Left hindlimb (tissue), 1 donor: ENCODE results near the gene KIF2A.

Experiments
- DNase-seq: peaks from one replicate; pipeline ENCODE4 v3.0.0-alpha.2; 2018

KIF2A gene

DNA sequence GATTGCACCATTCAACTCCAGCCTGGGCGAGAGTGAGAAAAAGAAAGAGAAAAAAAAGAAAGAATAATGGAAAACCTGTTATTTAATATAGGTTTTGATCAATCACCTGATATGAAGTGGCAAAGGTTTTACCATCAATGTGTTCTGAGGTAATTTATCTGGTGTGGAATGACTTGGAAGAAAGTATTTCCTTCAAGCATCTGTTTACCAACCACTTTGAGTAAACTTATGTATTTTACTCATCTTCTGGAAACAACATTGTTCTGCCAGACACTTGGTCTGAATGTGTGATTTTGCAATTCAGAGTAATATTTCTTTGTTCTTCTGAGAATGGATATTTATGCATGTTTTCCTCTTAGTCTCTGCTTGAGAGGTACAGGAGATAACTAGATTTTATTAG lies 24.3 kb downstream of the KIF2A start:
- DNase-seq = no peak

DNA sequence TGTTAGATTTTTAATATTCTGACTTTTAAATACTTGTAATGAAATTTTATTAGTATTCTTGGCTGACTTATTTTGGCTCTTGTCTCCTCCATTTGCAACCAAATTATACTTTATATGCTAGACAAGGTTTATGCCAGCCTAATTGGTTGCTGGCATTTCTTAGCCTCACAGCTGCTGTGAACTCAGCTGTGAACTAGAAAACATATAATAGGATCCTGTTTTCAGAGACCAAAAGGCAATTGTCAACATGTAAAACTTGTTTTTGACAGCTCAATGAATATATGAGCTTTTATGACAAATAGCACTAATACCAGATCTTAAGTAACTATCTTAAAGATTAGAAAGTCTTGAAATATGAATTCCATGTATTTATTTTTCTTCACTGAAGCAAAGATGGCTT lies 25.9 kb downstream of the KIF2A start:
- DNase-seq = no peak

DNA sequence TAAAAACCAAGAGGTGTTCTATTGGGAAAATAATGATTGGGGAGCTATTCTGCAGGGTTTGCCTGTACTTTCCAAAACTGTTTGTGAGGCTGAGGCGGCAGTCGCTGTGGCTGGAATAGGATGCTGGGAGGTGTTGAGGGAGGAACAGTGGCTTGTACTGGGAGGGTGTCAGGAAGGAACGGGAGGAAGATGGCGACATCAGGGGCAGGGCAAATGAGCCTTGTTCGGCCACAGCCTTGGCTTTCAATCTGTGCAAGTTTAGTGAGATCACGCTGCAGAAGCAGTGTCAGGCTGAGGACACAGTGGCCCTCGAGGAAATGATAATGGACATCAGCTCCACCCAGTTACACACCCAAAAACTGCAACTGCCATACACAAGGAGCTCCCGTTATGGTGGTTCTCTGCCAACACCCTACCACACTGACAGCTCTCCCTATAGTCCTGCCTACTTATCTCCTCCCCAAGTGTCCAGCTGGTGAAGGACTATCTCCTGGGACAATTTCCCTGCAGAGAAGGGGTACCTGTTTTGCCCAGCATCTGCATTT lies 27.3 kb downstream of the KIF2A start:
- no peak for DNase-seq

DNA sequence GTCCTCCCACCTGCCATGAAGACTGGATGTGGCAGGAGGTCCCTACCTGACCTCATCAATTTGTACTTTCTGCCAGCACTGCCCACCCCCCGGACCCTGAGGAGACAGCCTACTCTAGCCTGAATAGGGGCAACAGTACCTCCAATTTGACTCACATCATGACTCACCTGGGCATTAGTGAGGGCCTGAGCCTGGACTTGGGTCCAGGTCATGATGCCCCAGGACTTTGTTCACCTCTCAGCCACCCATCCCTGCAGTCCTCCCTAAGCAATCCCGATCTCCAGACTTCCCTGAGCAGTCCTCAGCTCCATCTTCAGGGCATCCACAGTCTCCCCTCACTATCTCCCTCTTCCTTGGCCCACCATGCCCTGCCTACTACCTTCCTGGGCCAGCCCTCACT lies 28.1 kb downstream of the KIF2A start:
- no peak for DNase-seq

DNA sequence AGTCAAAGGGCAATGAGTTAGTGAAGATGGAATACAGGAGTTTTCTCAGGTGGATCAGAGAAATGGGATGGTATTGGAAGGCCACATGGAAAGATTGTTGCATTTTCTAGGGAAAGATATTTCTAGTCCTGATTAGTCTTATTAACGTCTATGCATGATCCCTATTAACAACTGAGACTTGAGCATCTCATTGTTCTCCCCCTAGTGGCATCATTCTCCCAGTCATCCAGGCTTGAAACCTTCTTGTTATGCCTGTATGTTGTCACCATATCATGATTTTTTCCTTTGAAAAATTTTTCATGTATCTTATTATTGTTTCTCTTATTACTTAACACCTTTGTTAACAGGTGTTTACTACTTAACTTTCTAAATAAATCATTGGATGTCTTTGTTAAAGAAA lies 34.4 kb downstream of the KIF2A start:
- DNase-seq = no peak

DNA sequence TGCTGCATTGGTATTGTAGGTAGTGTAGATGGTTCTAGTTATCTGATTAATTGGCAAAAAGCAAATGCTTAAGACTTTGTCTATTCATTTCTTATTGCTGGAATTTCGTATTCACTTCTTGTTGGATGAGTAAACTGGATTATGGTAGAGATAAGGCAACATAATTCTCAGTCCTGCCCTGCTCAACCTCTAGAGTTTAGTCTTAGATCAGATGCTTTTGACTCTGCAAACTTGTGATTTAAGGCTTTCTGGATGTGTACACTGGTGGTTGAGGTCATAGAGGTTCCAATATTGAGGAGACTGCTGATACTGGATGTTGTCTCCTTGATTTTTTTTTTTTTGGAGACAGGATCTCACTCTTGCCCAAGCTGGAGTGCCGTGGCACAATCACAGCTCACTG lies 35.0 kb downstream of the KIF2A start:
- no peak for DNase-seq

DNA sequence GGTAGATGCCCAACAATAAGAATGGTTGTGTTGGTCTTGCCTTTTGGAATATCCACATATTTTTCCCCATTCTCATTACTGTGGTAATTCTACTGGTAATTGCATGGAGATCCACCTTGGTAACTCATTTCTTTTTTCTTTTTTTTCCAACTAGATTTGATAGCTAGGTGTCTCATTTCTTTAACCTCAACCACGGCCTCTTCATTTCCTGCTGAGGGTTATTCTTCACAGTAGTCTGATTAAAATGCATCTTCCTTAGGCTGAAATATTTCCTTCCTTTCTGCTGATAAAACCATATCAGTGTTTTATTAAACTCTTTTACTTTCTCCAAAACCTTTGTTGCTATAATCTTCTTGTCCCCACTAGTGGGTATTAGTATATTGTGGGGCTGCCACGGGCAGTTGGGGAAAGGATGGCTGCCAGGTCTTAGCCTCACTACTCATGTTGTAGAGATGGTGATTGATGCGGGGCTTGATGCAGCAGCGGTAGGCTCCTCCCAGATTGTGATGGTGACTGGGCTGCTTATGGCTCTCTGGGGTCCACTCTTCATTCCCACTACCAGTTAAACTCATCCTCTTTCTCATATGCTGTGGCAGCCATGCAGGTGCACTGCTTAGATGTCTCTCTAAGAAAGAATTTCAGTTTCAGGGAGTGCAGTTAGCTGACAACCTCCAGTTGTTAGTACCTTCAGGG lies 35.9 kb downstream of the KIF2A start:
- DNase-seq = no peak

DNA sequence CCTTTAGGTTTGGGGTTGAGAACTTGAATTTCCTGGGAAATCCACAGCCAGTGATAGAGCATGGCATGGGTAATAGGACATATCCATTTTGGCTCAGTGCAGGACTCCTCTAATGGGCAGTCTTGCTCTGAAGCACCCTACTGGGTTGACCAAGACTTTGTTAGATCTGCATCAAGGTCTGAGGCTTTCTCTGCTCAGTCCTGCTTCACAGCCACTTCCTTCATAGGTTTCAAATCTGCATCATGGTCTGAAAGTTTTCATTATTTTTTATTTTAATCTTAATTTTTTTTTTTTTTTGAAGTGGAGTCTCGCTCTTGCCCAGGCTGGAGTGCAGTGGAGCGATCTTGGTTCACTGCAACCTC lies 36.5 kb downstream of the KIF2A start:
- no peak for DNase-seq

DNA sequence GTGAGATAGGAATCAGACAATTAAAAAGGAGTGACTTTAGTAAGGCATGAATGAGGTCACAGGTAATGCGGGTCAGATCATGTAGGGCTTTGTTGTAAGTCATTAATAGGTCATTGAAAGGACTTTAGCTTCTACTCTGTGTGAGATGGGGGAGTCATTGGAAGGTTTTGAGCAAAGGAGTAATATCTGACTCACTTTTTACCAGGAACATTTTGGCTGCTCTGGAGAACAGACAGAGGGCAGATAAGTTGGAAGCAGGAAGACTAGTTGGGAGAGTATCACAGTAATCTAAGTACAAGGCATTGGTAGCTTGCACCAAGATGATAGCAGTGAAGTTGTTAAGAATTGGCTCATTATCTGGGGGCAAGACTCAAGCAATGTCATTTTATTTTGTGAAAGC lies 37.4 kb downstream of the KIF2A start:
- DNase-seq = no peak

DNA sequence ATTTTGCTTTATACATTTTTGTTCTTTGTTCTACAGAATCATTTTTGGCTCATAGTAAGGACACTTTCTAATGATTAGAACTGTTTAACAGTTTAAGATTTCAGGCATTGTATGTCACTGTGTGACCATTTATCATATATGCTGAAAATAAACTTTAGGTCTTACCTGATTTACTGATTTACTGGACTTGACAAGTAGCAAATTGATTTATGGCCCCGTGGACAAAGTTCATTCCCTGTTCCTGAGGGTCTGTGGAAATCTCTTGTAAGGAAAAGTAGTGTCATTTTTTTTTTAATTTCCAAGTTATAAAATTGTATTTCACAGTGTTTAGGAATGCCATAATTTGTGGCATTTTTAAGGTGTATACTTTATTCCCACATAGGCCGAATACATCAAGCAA lies 40.7 kb downstream of the KIF2A start:
- no peak for DNase-seq

DNA sequence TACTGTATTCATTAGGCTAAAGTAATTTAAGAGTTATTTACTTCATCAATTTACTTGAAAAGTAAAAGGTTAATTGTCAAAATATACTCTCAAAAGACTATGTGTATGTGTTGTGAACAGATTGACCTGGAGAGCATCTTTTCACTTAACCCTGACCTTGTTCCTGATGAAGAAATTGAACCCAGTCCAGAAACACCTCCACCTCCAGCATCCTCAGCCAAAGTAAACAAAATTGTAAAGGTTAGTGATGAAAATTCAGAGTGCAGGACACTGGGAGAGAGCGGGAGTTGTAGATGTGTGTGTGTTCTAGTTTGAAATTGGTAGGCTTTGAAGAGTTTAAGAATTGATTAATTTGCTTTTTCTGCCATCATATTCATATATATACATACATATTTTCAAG lies 41.9 kb downstream of the KIF2A start:
- no peak for DNase-seq

DNA sequence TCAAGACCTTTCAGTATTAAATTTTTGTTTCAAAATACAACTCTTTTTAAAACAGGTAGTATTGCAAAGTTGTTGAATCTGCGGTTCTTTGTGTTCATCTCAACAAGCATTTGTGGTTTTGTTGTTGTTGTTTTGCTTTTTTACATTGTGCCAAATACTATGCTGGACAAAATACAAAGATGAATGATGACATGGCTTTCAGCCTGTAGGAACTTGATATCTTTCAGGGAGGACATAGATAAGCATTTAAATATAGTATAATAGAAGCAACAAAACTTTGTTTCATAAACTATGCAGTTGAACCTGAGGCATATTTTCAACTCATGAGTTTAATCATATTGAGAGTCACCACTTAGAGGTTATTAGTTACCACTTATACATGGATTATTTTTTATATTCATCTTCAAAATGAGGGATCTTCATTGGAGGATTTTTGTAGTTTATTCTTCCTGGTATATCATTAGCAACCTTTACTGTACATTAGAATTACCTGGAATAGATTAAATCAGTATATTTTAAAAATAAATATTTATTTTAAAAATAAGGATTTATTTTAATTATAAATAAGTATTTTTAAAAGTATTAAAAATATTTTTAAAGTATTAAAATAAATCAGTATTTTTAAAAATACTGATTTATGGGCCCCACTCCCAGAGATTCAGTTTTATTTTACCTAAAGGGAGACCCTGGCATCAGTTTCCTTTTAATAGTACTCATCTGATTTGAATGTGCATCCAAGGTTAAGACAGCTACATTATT lies 42.9 kb downstream of the KIF2A start:
- no peak for DNase-seq

DNA sequence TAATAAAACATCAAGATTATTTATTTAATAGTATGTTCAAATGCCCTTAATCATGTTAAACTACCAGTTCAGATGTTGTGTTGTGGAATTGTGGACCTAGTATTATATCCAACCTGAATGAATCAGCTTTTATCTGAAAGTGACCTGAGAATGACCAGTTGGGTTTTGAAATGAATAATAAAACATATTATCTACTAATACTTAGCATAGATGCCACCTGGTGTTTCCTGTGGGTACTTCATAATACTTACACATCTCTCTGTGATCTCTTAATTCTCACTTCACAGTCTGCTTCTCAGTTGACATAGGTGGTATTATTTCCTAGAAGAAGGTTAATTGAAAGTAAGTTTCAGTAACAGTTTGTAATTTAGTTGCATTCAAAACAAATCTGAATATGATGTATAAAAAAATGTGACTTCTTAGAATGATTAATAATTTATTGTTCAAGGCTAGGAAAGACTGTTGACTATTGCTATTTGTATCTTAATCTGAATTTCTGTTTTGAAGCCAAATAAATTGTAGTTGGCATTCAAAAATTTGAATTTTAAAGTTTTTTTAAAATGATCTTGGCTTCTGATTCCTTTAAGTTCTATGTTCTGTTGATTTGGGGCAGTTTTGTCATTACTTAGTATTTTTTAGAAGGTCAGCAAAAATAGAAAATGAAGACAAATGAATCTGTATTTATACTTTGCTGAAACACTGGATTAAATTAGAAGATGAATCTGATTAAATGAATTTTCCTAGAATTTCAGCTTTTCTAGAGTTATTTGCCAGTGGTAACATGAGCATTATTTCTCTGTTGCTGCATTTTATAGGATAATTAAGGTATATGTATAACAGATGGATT lies 48.2 kb downstream of the KIF2A start:
- DNase-seq = no peak

DNA sequence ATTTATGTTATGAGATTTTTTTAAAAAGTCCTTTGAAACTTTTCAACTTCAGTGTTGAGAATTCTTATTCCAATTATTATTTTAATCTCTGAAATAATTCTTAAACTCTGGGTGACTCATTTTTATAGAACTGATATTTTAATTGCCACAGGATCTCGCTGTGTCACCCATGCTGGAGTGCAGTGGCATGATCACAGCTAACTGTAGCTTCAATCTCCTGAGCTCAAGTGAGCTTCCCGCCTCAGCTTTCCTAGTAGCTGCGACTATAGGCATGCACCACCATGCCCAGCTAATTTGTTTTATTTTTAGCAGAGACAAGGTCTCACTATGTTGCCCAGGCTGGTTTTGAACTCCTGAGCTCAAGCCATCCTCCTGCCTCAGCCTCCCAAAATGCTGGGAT lies 56.7 kb downstream of the KIF2A start:
- DNase-seq = no peak

DNA sequence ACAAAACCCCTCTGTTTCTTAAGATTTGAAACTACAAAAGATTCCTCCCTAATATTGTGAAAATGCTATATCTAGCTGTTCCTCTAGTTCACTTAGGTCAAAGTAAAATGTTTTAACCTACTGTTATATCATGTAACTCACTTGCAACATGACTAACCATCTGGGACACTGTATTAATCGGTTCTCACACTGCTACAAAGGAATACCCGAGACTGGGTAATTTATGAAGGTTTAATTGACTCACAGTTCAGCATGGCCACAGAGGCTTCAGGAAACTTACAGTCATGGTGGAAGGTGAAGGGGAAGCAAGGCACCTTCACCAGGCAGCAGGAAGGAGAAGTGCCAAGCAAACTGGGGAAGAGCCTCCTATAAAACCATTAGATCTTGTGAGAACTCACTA lies 63.0 kb downstream of the KIF2A start:
- DNase-seq = no peak

DNA sequence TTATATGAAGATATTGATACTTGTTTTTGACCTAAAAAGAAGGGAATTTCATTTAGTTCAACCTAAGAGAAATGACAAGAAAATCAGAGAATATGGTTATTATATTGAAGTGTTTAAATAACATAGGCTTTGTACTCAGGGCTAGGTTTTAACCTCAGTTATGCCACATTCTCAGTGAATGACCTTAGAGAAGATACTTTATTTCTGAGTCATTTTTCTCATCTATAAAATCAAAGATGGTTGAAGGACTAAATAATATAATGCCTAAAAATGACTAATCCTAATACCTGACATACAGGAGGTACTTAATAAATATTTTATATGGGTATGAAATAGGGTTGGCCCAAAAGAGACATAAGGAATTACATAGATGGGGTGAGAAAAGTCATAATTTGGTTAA lies 65.4 kb downstream of the KIF2A start:
- DNase-seq = no peak

DNA sequence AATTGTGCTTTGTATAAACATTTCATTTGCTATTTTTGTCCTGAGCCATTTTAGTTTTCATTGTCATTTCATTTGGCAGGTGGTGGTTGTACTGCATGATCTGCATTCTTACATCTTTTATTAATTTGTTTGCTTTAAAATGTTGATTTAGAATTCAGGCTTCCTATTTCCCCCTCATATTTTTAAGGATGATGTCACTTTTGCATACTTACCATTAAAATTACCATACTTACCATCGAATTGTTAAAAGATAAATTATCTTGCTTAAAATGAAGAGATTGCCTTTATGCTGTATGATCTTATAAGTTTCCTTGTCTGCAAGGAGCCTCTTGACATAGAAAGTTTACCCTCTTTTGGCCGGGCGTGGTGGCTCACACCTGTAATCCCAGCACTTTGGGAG lies 66.6 kb downstream of the KIF2A start:
- DNase-seq = no peak

DNA sequence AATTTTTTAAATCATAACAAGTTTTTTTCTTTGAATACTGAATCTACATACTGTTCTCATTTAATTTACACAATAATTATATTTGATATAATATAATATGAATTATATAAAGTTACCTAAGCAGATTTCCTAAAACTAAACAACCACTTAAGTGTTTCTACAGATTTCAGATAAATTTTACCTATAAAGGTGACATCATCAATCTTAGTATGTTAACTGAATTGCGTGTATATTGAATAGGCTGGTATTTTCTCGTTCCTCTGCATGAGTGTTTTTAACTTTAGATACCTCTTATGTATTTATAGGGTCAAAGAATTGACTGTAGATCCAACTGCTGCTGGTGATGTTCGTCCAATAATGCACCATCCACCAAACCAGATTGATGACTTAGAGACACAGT lies 67.4 kb downstream of the KIF2A start:
- DNase-seq = no peak

DNA sequence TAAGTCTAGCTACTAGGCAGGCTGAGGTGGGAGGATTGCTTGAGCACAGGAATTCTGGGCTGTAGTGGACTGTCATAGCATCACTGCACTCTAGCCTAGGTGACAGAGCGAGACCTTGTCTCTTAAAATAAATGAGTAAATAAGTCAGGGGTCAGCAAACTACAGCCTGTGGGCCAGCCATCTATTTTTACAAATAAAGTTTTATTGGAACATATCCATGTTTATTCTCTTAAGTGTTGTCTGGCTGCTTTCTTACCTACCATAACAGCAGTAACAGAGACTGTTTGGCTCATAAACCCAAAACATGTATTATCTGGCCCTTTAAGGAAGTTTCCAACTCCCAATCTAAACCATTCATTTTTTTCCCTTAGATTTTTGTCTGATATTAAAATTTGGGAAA lies 68.1 kb downstream of the KIF2A start:
- DNase-seq = no peak

DNA sequence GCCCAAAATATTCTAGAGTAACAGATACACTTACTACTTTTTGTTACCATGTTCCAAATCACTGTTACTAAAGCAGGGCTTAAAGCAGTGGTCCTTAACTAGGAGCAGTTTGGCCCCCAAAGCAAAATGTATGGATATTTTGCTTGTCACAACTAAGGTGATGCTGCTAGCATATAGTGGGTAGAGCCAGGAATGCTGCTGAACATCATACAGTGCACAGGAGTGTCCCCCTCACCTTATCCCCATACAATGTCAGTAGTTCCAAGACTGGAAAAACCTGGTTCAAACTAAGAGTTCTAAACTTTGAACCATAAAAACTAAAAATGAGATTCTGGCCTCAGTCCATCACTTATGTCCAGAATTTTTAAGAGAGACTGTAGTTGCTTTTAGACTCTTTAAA lies 69.6 kb downstream of the KIF2A start:
- DNase-seq = no peak

DNA sequence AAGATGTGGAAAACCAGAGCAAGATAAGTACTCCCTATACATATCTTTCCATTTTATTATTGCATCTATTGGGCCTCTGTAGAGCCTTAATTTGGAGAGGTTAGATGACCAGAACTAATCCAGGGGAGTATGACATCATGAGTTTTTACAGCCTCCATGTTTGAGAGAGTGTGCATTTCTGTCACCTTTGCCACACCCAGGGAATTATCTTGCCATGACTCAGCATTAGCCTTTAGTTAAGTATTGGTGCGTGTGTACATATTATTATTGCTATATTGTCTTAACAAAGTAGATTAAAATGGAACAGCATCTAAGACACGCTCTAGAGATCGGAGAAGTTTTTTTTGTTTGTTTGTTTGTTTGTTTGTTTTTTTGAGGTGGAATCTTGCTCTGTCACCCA lies 70.1 kb downstream of the KIF2A start:
- DNase-seq = no peak

DNA sequence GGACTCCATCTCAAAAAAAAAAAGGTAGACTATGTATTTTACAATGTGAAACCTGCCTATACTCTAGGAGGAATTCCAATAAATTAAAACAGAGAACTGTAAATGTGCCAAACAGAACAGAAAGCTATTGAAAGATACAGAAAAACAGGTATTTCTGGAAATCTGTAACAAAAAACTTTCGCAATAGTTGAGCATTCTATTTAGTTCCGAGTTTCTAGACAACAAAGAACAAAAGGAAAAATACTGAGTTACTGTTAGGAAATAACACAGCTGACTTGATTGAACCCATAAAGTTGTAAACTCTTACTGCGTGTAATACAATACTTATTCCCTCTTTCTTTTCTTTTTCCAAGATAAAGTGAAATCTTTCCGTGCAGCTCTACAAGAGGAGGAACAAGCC lies 79.1 kb downstream of the KIF2A start:
- no peak for DNase-seq

DNA sequence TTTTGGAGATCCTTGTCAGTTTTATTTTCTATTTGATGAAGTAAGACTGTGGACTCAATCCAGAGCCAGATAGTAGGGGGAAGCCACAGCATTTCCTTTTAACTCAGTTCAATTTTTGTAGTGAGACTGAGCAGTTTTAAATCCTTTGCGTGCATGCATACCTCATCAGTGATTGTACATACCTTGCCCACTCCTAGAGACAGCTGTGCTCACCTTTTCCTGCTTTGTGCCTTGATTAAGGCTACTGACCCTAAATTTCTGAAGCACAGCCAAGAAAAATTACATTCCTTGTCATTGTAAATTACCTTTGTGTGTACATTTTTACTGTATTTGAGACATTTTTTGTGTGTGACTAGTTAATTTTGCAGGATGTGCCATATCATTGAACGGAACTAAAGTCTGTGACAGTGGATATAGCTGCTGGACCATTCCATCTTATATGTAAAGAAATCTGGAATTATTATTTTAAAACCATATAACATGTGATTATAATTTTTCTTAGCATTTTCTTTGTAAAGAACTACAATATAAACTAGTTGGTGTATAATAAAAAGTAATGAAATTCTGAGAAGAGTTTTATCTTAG lies 79.9 kb downstream of the KIF2A start:
- DNase-seq = no peak
